OCI-LY3 (cell line): ENCODE measurements around the gene PLB1.

Experiments
- H2AFZ ChIP-seq: fragments of 200-600, 300-600 bp; shearing (Covaris generic); 2 replicates; pipeline ENCODE4 v1.6.0; 2014; ENCODE audit warnings: antibody characterized with exemption, low read depth, low read length
- H3K27ac ChIP-seq: fragments of 200-600, 300-600 bp; sonication (generic); 2 replicates; pipeline ENCODE4 v1.5.1; 2014; ENCODE audit warnings: mild to moderate bottlenecking, low read length, moderate library complexity, mixed read lengths
- H3K27me3 ChIP-seq: fragments of 200-600, 300-600 bp; sonication (generic); 2 replicates; pipeline ENCODE4 v1.6.1; 2014; ENCODE audit warnings: low read depth, low read length, mixed read lengths
- H3K36me3 ChIP-seq: fragments of 200-600, 300-600 bp; sonication (generic); replicated peaks from 2 replicates; pipeline ENCODE3; 2014; ENCODE audit warnings: low read depth, low read length, mixed read lengths
- H3K4me1 ChIP-seq: fragments of 300-600, 200-600 bp; sonication (generic); 2 replicates; pipeline ENCODE4 v1.6.1; 2014; ENCODE audit warnings: low read length, mixed read lengths
- H3K4me2 ChIP-seq: fragments of 200-600, 300-600 bp; sonication (generic); 2 replicates; pipeline ENCODE4 v1.6.1; 2014; ENCODE audit warnings: low read length, mixed read lengths
- H3K4me3 ChIP-seq: fragments of 300-600, 200-600 bp; sonication (generic); 2 replicates; pipeline ENCODE4 v1.5.1; 2014; ENCODE audit warnings: antibody characterized with exemption, mild to moderate bottlenecking, low read length, moderate library complexity
- H3K79me2 ChIP-seq: fragments of 300-600, 200-600 bp; shearing (Covaris generic); 2 replicates; pipeline ENCODE4 v1.6.1; 2014; ENCODE audit warnings: mild to moderate bottlenecking, low read length, mixed read lengths
- H3K9ac ChIP-seq: fragments of 300-600, 200-600 bp; shearing (Covaris generic); 2 replicates; pipeline ENCODE4 v1.6.0; 2014; ENCODE audit warnings: mild to moderate bottlenecking, low read length, moderate library complexity
- H3K9me3 ChIP-seq: fragments of 200-600, 300-600 bp; shearing (Covaris generic); 2 replicates; pipeline ENCODE4 v1.6.1; 2014; ENCODE audit warnings: low read length, mixed read lengths; ENCODE audit not compliant: insufficient read depth
- H4K20me1 ChIP-seq: fragments of 200-600, 300-600 bp; sonication (generic); 2 replicates; pipeline ENCODE4 v1.6.1; 2016; ENCODE audit warnings: low read length, mixed read lengths; ENCODE audit not compliant: insufficient read depth
- EZH2phosphoT487 ChIP-seq: fragments of 200-600 bp; shearing (Covaris generic); IDR thresholded peaks from 2 replicates; pipeline ENCODE4 v1.6.1; 2018; ENCODE audit warnings: antibody characterized with exemption, mixed run types, low read depth
- TF ChIP-seq, protein P1 (sequence below): fragments of 200-600, 300-600 bp; sonication (generic); IDR thresholded peaks from 2 replicates; pipeline ENCODE4 v1.5.1; 2014; ENCODE audit warnings: antibody characterized with exemption, low read length, low read depth

PLB1 gene

GRCh38 chr2:28544922-28545589, 49.2 kb downstream of the PLB1 start:
- no peak overlapping the region for H3K9ac ChIP-seq
- no peak overlapping the region for H3K4me3 ChIP-seq
- H3K4me2 ChIP-seq: no peak overlapping the region
- no peaks in the 10 kb centered on the region for H3K4me1 ChIP-seq
- no peak overlapping the region for H2AFZ ChIP-seq
- TF ChIP-seq, protein P1, sequence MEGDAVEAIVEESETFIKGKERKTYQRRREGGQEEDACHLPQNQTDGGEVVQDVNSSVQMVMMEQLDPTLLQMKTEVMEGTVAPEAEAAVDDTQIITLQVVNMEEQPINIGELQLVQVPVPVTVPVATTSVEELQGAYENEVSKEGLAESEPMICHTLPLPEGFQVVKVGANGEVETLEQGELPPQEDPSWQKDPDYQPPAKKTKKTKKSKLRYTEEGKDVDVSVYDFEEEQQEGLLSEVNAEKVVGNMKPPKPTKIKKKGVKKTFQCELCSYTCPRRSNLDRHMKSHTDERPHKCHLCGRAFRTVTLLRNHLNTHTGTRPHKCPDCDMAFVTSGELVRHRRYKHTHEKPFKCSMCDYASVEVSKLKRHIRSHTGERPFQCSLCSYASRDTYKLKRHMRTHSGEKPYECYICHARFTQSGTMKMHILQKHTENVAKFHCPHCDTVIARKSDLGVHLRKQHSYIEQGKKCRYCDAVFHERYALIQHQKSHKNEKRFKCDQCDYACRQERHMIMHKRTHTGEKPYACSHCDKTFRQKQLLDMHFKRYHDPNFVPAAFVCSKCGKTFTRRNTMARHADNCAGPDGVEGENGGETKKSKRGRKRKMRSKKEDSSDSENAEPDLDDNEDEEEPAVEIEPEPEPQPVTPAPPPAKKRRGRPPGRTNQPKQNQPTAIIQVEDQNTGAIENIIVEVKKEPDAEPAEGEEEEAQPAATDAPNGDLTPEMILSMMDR: no peak
- TF ChIP-seq EZH2phosphoT487: no peak
- peaks cover 6% of the 10 kb centered on the region for H3K27me3 ChIP-seq
- no peaks in the 10 kb centered on the region for H3K79me2 ChIP-seq
- no peaks in the 10 kb centered on the region for H3K9me3 ChIP-seq
- no peaks in the 10 kb centered on the region for H3K36me3 ChIP-seq
- no peak overlapping the region for H3K27ac ChIP-seq
- no peaks in the 10 kb centered on the region for H4K20me1 ChIP-seq

- Histone ChIP-seq H3K36me3 (no peaks in the 10 kb centered on the region), H3K79me2 (no peaks in the 10 kb centered on the region), H3K27ac (no peak overlapping the region), H2AFZ (no peak overlapping the region), H3K27me3 (peaks cover 6% of the 10 kb centered on the region), H3K9ac (no peak overlapping the region), H3K9me3 (no peaks in the 10 kb centered on the region), H4K20me1 (no peaks in the 10 kb centered on the region), H3K4me1 (no peaks in the 10 kb centered on the region), H3K4me2 (no peak overlapping the region), H3K4me3 (no peak overlapping the region)
- no peak for TF ChIP-seq EZH2phosphoT487
- TF ChIP-seq, protein P1: no peak
Observed at GRCh38 chr2:28545590-28546200, 49.8 kb downstream of the PLB1 start.

GRCh38 chr2:28546242-28546641, 50.4 kb downstream of the PLB1 start:
- H3K4me3 ChIP-seq: no peak overlapping the region
- H3K4me2 ChIP-seq: no peak overlapping the region
- no peak overlapping the region for H2AFZ ChIP-seq
- peaks cover 6% of the 10 kb centered on the region for H3K27me3 ChIP-seq
- H3K9ac ChIP-seq: no peak overlapping the region
- H3K27ac ChIP-seq: no peak overlapping the region
- no peaks in the 10 kb centered on the region for H3K79me2 ChIP-seq
- no peak for TF ChIP-seq EZH2phosphoT487
- TF ChIP-seq, protein P1: no peak
- no peaks in the 10 kb centered on the region for H3K4me1 ChIP-seq
- no peaks in the 10 kb centered on the region for H4K20me1 ChIP-seq
- no peaks in the 10 kb centered on the region for H3K36me3 ChIP-seq
- no peaks in the 10 kb centered on the region for H3K9me3 ChIP-seq

GRCh38 chr2:28547223-28547860, 51.5 kb downstream of the PLB1 start:
- Histone ChIP-seq H3K36me3 (no peaks in the 10 kb centered on the region), H3K9me3 (no peaks in the 10 kb centered on the region), H3K27ac (no peak overlapping the region), H2AFZ (no peak overlapping the region), H3K4me1 (no peaks in the 10 kb centered on the region), H3K27me3 (peaks cover 6% of the 10 kb centered on the region), H3K79me2 (no peaks in the 10 kb centered on the region), H4K20me1 (no peaks in the 10 kb centered on the region), H3K4me2 (no peak overlapping the region), H3K4me3 (no peak overlapping the region), H3K9ac (no peak overlapping the region)
- TF ChIP-seq, protein P1: no peak
- no peak for TF ChIP-seq EZH2phosphoT487
